SK-N-MC (cell line): ENCODE measurements around the gene NPS.

Source experiments
- DNase-seq: peaks from one replicate; pipeline ENCODE4 v3.0.0-alpha.2; 2011; ENCODE audit warnings: low read depth, low spot score
- H3K27ac ChIP-seq: fragments of 200-600 bp; sonication (generic); 2 replicates; pipeline ENCODE4 v1.5.1; 2016; ENCODE audit warnings: mixed run types
- H3K36me3 ChIP-seq: fragments of 200-600 bp; sonication (generic); 2 replicates; pipeline ENCODE4 v1.6.1; 2017; ENCODE audit warnings: antibody characterized with exemption, low read length, mixed read lengths; ENCODE audit not compliant: insufficient read depth
- H3K4me3 ChIP-seq: fragments of 200-600 bp; sonication (generic); 2 replicates; pipeline ENCODE4 v1.5.1; 2016
- H3K9ac ChIP-seq: fragments of 200-600 bp; sonication (generic); 2 replicates; pipeline ENCODE4 v1.8.0; 2017; ENCODE audit warnings: mixed run types, mixed read lengths; ENCODE audit not compliant: insufficient read length
- H3K9me3 ChIP-seq: fragments of 200-600 bp; sonication (generic); 2 replicates; pipeline ENCODE4 v1.6.1; 2017; ENCODE audit warnings: low read depth, mild to moderate bottlenecking, antibody characterized with exemption, low read length, moderate library complexity, mixed read lengths
- EZH2 ChIP-seq: fragments of 200-600 bp; sonication (generic); IDR thresholded peaks from one replicate; pipeline ENCODE4 v1.6.1; 2017; ENCODE audit warnings: antibody characterized with exemption
- FOXP2 ChIP-seq: optimal IDR thresholded peaks from 2 replicates; pipeline ENCODE3; 2011; ENCODE audit warnings: mild to moderate bottlenecking, moderate library complexity; ENCODE audit not compliant: insufficient read depth; ENCODE audit errors: extremely low read length, control extremely low read depth
- POLR2AphosphoS5 ChIP-seq: IDR thresholded peaks from 2 replicates; pipeline ENCODE4 v1.6.1; 2012; ENCODE audit warnings: mild to moderate bottlenecking, low read depth, low read length, borderline replicate concordance

The NPS gene

GRCh38 chr10:127527320-127527719 lies 21.8 kb upstream of the NPS start:
- Histone ChIP-seq H3K4me3 (no peak overlapping the region), H3K9ac (no peak overlapping the region), H3K27ac (no peak overlapping the region), H3K9me3 (no peaks in the 10 kb centered on the region), H3K36me3 (no peaks in the 10 kb centered on the region)
- DNase-seq = no peak
- TF ChIP-seq EZH2 (no peak), FOXP2 (no peak), POLR2AphosphoS5 (no peak)

- TF ChIP-seq EZH2 (no peak), POLR2AphosphoS5 (no peak), FOXP2 (no peak)
- H3K9ac ChIP-seq = no peak overlapping the region
- H3K36me3 ChIP-seq = no peaks in the 10 kb centered on the region
- H3K4me3 ChIP-seq = no peak overlapping the region
- no peaks in the 10 kb centered on the region for H3K9me3 ChIP-seq
- DNase-seq = no peak
- no peak overlapping the region for H3K27ac ChIP-seq
Measured at GRCh38 chr10:127527891-127528290, 21.2 kb upstream of the NPS start.

- TF ChIP-seq EZH2 (no peak), FOXP2 (no peak), POLR2AphosphoS5 (no peak)
- no peaks in the 10 kb centered on the region for H3K9me3 ChIP-seq
- H3K4me3 ChIP-seq = no peak overlapping the region
- DNase-seq = no peak
- H3K36me3 ChIP-seq = no peaks in the 10 kb centered on the region
- no peak overlapping the region for H3K9ac ChIP-seq
- no peak overlapping the region for H3K27ac ChIP-seq
Measured at GRCh38 chr10:127532193-127532592, 16.9 kb upstream of the NPS start.

- TF ChIP-seq EZH2 (no peak), FOXP2 (no peak), POLR2AphosphoS5 (no peak)
- no peaks in the 10 kb centered on the region for H3K9me3 ChIP-seq
- no peak overlapping the region for H3K9ac ChIP-seq
- DNase-seq = no peak
- H3K36me3 ChIP-seq = no peaks in the 10 kb centered on the region
- H3K27ac ChIP-seq = no peak overlapping the region
- H3K4me3 ChIP-seq = no peak overlapping the region
Measured at GRCh38 chr10:127532659-127533058, 16.4 kb upstream of the NPS start.

GRCh38 chr10:127534074-127534473 lies 15.0 kb upstream of the NPS start:
- no peaks in the 10 kb centered on the region for H3K36me3 ChIP-seq
- no peak overlapping the region for H3K4me3 ChIP-seq
- no peak for DNase-seq
- H3K9ac ChIP-seq = no peak overlapping the region
- H3K9me3 ChIP-seq = no peaks in the 10 kb centered on the region
- no peak for TF ChIP-seq EZH2
- TF ChIP-seq POLR2AphosphoS5 = no peak
- TF ChIP-seq FOXP2 = no peak
- H3K27ac ChIP-seq = no peak overlapping the region

GRCh38 chr10:127534496-127534895 lies 14.6 kb upstream of the NPS start:
- no peak for DNase-seq
- no peaks in the 10 kb centered on the region for H3K36me3 ChIP-seq
- H3K4me3 ChIP-seq = no peak overlapping the region
- H3K27ac ChIP-seq = no peak overlapping the region
- TF ChIP-seq EZH2 (no peak), POLR2AphosphoS5 (no peak), FOXP2 (no peak)
- no peaks in the 10 kb centered on the region for H3K9me3 ChIP-seq
- H3K9ac ChIP-seq = no peak overlapping the region

GRCh38 chr10:127535802-127536515 lies 13.2 kb upstream of the NPS start:
- Histone ChIP-seq H3K36me3 (no peaks in the 10 kb centered on the region), H3K4me3 (no peak overlapping the region), H3K9me3 (no peaks in the 10 kb centered on the region), H3K27ac (no peak overlapping the region), H3K9ac (no peak overlapping the region)
- DNase-seq = no peak
- TF ChIP-seq EZH2 (no peak), POLR2AphosphoS5 (no peak), FOXP2 (no peak)

- Histone ChIP-seq H3K9ac (no peak overlapping the region), H3K9me3 (no peaks in the 10 kb centered on the region), H3K36me3 (no peaks in the 10 kb centered on the region), H3K27ac (no peak overlapping the region), H3K4me3 (no peak overlapping the region)
- DNase-seq = no peak
- no peak for TF ChIP-seq FOXP2
- TF ChIP-seq POLR2AphosphoS5 = no peak
- no peak for TF ChIP-seq EZH2
Measured at GRCh38 chr10:127536972-127537760, 11.9 kb upstream of the NPS start.
